GM19452 (cell line): ENCODE data around the gene MESD.

ENCODE experiments used
- ATAC-seq: cut with Tn5 transposase; IDR thresholded peaks from one replicate; pipeline ENCODE4 v1.9.1; 2021; ENCODE audit not compliant: unreplicated experiment

MESD gene

GRCh38 chr15:80940851-80941250 is 48.8 kb downstream of the MESD start:
- ATAC-seq, result no peak

GRCh38 chr15:80940331-80940730 is 49.3 kb downstream of the MESD start:
- ATAC-seq, result no peak

GRCh38 chr15:80939216-80939615 is 50.4 kb downstream of the MESD start:
- no peak for ATAC-seq

GRCh38 chr15:80937718-80938117 is 51.9 kb downstream of the MESD start:
- no peak for ATAC-seq

- ATAC-seq, result no peak
These were observed 53.1 kb downstream of the MESD start for GRCh38 chr15:80936288-80937078.

- ATAC-seq, result no peak
These were observed 54.8 kb downstream of the MESD start for GRCh38 chr15:80934761-80935221.

DNA sequence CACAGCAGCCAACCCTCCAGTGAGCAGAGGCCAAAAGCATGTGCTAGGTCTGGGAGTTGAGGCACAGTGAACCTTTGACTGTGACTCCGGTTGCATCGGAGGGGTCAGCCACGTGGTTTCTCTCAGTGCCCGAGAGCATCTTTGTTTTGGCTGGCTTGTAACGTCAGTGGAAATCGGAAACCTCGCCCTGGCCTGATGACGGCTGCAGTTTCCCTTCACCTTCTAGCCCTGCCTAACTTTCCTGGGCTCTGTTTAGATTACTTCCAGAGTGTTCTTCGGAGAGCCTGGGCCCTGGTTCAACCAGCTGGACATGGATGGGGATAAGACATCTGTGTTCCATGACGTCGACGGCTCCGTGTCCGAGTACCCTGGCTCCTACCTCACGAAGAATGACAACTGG is 56.6 kb downstream of the MESD start:
- ATAC-seq, result no peak

DNA sequence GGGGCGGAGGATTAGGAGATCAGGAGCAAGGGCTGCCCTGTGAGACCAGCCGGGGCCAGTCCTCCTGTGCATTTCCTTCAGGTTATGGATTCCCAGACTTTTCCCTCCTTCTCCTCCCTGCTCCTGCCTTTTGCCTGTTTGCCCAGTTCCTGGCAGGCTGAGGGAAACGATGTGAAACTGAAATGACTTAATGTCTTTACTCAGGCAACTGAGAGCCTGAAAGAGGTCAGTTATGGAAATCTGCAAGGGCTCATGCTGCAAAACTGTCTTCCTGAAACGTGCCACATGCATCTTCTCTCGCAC is 57.2 kb downstream of the MESD start:
- no peak for ATAC-seq

GRCh38 chr15:80931721-80932512 is 57.7 kb downstream of the MESD start:
- no peak for ATAC-seq

DNA sequence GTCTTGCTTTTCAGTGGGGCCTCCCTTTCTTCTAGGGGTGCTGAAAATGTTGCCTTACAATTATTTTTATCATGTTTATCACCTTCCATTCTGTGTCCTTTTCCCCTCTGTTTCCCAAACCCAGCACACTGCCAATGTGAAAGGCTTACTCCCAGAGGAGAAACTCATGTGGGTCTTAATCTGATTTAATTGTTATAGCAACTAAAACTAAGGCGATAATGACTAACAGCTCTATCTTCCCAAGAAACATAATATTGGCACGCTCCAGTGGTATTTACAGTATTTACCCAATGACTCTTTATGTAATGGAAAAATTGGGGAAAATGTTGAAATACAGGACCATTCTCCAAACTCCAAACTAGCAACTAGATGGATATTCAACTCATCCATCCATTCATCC is 58.4 kb downstream of the MESD start:
- no peak for ATAC-seq

DNA sequence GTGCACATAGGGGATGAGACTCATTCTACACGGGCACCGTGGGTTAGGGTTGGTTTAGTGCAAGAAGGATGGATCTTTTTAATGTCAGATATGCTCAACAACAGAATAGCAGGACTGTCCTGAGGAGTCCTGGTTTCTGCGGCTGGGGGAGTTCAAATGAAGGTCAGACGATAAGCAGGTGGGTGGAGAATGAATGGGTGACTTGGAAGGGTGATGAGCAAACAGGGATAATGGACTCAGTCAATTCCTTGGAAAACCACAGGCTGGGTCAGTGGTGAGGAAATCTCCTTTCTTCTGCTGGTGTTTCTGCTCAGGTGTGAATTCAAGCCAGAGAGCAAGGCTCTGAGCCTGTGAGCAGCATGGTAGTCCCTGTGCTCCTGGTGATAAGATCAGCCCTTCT is 59.9 kb downstream of the MESD start:
- no peak for ATAC-seq

- no peak for ATAC-seq
These were observed 60.4 kb downstream of the MESD start for GRCh38 chr15:80929225-80929624.

GRCh38 chr15:80926126-80926525 is 63.5 kb downstream of the MESD start:
- no peak for ATAC-seq

GRCh38 chr15:80925597-80926059 is 64.0 kb downstream of the MESD start:
- ATAC-seq, result no peak

DNA sequence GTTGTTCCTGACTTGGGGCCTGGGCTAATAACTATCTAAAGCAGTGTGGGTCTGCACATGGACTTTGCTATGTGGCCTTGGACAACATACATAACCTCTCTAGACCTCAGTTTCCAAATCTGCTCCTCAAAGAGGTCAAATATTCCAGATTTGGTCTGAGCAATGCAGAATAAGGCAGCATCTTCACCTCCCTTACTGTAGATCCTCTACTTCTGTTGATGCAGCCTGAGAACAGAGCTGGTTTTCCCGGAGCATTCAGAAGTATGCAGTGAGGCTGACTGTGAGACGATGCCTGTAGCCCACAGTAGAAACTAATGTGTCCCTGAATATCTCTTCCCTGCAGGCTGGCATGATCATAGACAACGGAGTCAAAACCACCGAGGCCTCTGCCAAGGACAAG is 65.3 kb downstream of the MESD start:
- ATAC-seq, result no peak

GRCh38 chr15:80923668-80924067 is 66.0 kb downstream of the MESD start:
- no peak for ATAC-seq

- ATAC-seq, result no peak
These were observed 67.7 kb downstream of the MESD start for GRCh38 chr15:80921736-80922410.

DNA sequence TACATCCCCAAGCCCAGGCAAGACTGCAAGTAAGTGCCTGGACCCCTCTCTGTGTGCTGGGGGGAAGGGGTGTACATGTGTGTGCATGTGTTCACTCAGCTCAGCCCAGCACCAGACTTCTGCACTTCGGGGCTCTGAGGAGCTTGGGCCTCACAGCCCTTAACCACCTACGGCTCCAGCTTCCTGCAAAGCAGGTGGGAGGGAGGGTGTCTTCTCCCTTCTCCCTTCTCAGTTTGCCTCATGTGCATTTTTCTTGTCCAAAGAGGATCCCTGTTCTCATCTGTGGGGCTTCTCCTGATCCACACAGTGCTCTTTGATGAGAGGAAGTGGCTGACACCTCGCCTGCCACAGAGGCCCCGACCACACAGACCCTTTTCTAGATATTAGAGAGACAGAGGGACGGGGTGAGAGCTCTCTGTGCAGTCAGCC is 69.3 kb downstream of the MESD start:
- ATAC-seq, result no peak

DNA sequence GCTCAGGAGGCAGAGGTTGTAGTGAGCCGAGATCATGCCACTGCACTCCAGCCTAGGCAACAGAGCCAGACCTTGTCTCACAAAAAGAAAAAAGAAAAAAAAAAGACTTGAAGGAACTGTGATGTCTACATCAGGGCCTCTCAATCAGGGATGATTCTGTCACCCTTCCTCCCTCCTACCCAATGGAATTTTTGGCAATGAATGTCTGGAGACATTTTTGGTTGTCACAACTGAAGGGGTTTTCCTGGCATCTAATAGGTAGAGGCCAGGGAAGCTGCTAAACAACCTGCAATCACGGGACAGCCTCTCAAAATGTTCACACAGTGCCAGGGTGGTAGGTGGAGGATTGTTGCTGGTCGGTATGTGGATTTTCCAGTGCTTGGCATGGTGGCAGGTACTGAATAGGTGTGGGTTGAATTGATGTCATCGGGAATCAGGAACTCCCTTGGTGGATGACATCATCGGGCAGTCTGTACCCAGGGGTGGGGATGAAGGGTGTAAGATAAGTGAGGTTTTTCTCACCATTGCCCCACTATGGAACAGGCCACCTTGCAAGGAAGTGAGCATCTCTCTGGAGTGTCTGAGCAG is 71.3 kb downstream of the MESD start:
- ATAC-seq, result no peak

GRCh38 chr15:80916056-80916455 is 73.6 kb downstream of the MESD start:
- ATAC-seq, result no peak

- ATAC-seq, result no peak
These were observed 74.1 kb downstream of the MESD start for GRCh38 chr15:80915472-80915871.
